Fibroblast of lung (primary cell): Measurements from ENCODE around the gene SLC37A2.

Experiments used
- EZH2 ChIP-seq: IDR thresholded peaks from 2 replicates; pipeline ENCODE4 v1.5.1; 2012; ENCODE audit warnings: low read length, control low read depth, mild to moderate bottlenecking; ENCODE audit errors: missing control alignments
- TF ChIP-seq, protein P1 (sequence below), 2 donors: IDR thresholded peaks in 1 of 2; conservative IDR thresholded peaks in 1 of 2; 1 replicate in 1 of 2; 2 replicates in 1 of 2; pipeline ENCODE4 v1.5.1; 2011 to 2012; ENCODE audit warnings: low read length in 2 of 2, control low read depth in 1 of 2, inconsistent platforms in 1 of 2, low read depth in 1 of 2, mild to moderate bottlenecking in 1 of 2

DNA sequence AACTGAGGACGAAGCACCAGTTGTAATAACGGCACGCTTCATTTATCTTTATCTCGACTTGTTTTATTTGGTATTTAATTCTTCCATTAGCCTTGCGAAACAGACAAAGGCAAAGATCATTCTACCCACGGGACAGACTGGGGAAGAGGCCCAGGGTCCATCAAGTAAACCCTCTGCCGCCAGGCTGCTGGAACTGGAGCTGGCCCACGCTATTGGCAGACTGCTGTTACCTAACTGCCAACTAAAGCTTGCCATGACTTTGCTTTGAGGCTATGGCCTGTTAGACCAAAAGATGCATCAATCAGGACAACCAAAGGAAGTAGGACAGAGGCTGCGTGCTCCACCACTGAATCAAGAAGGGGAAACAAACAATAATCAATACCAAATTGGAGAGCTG, 49.1 kb downstream of the SLC37A2 start:
- TF ChIP-seq, protein P1, sequence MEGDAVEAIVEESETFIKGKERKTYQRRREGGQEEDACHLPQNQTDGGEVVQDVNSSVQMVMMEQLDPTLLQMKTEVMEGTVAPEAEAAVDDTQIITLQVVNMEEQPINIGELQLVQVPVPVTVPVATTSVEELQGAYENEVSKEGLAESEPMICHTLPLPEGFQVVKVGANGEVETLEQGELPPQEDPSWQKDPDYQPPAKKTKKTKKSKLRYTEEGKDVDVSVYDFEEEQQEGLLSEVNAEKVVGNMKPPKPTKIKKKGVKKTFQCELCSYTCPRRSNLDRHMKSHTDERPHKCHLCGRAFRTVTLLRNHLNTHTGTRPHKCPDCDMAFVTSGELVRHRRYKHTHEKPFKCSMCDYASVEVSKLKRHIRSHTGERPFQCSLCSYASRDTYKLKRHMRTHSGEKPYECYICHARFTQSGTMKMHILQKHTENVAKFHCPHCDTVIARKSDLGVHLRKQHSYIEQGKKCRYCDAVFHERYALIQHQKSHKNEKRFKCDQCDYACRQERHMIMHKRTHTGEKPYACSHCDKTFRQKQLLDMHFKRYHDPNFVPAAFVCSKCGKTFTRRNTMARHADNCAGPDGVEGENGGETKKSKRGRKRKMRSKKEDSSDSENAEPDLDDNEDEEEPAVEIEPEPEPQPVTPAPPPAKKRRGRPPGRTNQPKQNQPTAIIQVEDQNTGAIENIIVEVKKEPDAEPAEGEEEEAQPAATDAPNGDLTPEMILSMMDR (conservative IDR thresholded peaks at IDR 0.05 in 1 of 2, IDR thresholded peaks at IDR 0.05 in 1 of 2; ENCODE audit: low read depth in 1 of 2, low read length in 2 of 2): no peak
- no peak for TF ChIP-seq EZH2
